Measurements from ENCODE around the gene CDK13. TPM values are rescaled to one million over a fixed set of nuclear protein-coding genes. Genes with fewer than 3 reads are reported as not detected.

Gene CDK13
- total RNA-seq, 1 donor from 2014 or later, result 49.8 TPM

GRCh38 chr7:40122940-40123254, 172.8 kb downstream of the CDK13 start:
- H3K36me3 ChIP-seq (ENCODE audit: control insufficient read depth, insufficient read depth, low read length), result no peaks in the 10 kb centered on the region
- H3K4me3 ChIP-seq (ENCODE audit: low read depth, low read length), result no peak overlapping the region
- no peak for DNase-seq (ENCODE audit: low read depth)
- TF ChIP-seq CTCF (IDR thresholded peaks at IDR 0.05; ENCODE audit: insufficient read depth, low read length, poor library complexity, severe bottlenecking), result no peak
- no peaks in the 10 kb centered on the region for H3K27me3 ChIP-seq (ENCODE audit: control insufficient read depth, insufficient read depth, low read length)

GRCh38 chr7:40133561-40134427, 183.7 kb downstream of the CDK13 start:
- Histone ChIP-seq H3K4me3 (ENCODE audit: low read depth, low read length) (peak overlapping the region; percentile 63), H3K36me3 (ENCODE audit: control insufficient read depth, insufficient read depth, low read length) (no peaks in the 10 kb centered on the region), H3K27me3 (ENCODE audit: control insufficient read depth, insufficient read depth, low read length) (no peaks in the 10 kb centered on the region)
- DNase-seq (ENCODE audit: low read depth), result no peak
- TF ChIP-seq CTCF (IDR thresholded peaks at IDR 0.05; ENCODE audit: insufficient read depth, low read length, poor library complexity, severe bottlenecking), result no peak

GRCh38 chr7:40134428-40135316, 184.6 kb downstream of the CDK13 start, which contains the start of the genes MPLKIP and SUGCT:
Gene MPLKIP, minus strand, starts transcription at chr7:40134622. Its CDS starts 55 bp downstream, at chr7:40134567.
Gene SUGCT, plus strand, starts transcription at chr7:40135005.
- Histone ChIP-seq H3K27me3 (ENCODE audit: control insufficient read depth, insufficient read depth, low read length) (no peaks in the 10 kb centered on the region), H3K4me3 (ENCODE audit: low read depth, low read length) (peak within 1 kb of the TSS; percentile 63), H3K36me3 (ENCODE audit: control insufficient read depth, insufficient read depth, low read length) (no peaks in the 10 kb centered on the region)
- DNase-seq (ENCODE audit: low read depth), result peak; percentile 26
- peak; percentile 37 for TF ChIP-seq CTCF (IDR thresholded peaks at IDR 0.05; ENCODE audit: insufficient read depth, low read length, poor library complexity, severe bottlenecking)

GRCh38 chr7:40135317-40135610, 185.2 kb downstream of the CDK13 start:
- no peak for DNase-seq (ENCODE audit: low read depth)
- Histone ChIP-seq H3K4me3 (ENCODE audit: low read depth, low read length) (peak overlapping the region; percentile 63), H3K36me3 (ENCODE audit: control insufficient read depth, insufficient read depth, low read length) (no peaks in the 10 kb centered on the region), H3K27me3 (ENCODE audit: control insufficient read depth, insufficient read depth, low read length) (no peaks in the 10 kb centered on the region)
- TF ChIP-seq CTCF (IDR thresholded peaks at IDR 0.05; ENCODE audit: insufficient read depth, low read length, poor library complexity, severe bottlenecking), result no peak

- no peak for DNase-seq (ENCODE audit: low read depth)
- TF ChIP-seq CTCF (IDR thresholded peaks at IDR 0.05; ENCODE audit: insufficient read depth, low read length, poor library complexity, severe bottlenecking), result no peak
- H3K4me3 ChIP-seq (ENCODE audit: low read depth, low read length), result no peak overlapping the region
- H3K27me3 ChIP-seq (ENCODE audit: control insufficient read depth, insufficient read depth, low read length), result no peaks in the 10 kb centered on the region
- H3K36me3 ChIP-seq (ENCODE audit: control insufficient read depth, insufficient read depth, low read length), result no peaks in the 10 kb centered on the region
Measured at GRCh38 chr7:40137563-40137962, 187.5 kb downstream of the CDK13 start.
